Measurements from ENCODE around the gene ZMYM4. TPM values are rescaled to one million over a fixed set of nuclear protein-coding genes. Genes with fewer than 3 reads are reported as not detected.
"Not testable (repeated sequence)": the region's sequence is repeated elsewhere in the genome, so short reads cannot be mapped to it uniquely, and the experiment has no call there.

ZMYM4 gene
- total RNA-seq, 1 donor from 2014 or later: 14.9 TPM

DNA sequence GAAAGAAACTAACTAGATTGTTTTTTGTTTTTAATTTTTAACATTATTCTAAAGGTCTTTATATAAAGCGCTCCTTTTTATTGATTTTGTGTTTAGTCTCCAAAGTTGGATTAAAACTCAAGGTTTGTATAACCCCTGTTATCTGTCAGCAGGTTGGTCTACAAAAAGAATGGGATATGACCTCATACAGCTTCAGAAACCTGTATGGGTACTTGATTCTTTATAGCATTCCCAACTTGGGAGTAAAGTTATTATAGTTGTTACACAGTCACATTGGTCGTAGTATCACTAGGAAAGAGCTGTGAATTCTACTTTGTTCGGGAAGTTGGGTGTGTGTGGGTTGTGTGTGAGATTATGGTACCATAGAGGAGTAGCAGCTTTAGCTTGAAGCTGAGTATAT is 52.4 kb downstream of the ZMYM4 start:
- no peak for DNase-seq (ENCODE audit: low spot score)
- no peak for ATAC-seq

DNA sequence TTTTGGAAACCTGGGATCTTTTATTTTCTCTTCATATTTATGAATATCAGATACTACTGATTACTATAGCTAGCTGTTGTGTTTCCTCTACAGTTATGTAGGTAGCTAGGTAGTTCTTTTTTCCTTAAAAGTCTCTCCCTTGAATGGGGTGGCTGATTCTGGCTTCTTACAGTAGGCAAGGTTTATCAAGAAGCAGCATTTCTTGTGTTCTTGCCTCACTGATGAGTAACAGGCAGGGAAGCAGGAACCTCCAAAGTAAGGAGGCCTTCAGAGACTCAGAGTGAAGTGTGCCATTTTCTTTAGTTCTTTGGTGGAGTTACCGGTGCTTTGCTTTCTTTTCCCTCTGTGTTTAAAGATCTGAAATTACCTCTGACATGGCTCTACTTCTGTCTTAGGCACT is 56.0 kb downstream of the ZMYM4 start:
- DNase-seq (ENCODE audit: low spot score) (no peak), ATAC-seq (no peak)

DNA sequence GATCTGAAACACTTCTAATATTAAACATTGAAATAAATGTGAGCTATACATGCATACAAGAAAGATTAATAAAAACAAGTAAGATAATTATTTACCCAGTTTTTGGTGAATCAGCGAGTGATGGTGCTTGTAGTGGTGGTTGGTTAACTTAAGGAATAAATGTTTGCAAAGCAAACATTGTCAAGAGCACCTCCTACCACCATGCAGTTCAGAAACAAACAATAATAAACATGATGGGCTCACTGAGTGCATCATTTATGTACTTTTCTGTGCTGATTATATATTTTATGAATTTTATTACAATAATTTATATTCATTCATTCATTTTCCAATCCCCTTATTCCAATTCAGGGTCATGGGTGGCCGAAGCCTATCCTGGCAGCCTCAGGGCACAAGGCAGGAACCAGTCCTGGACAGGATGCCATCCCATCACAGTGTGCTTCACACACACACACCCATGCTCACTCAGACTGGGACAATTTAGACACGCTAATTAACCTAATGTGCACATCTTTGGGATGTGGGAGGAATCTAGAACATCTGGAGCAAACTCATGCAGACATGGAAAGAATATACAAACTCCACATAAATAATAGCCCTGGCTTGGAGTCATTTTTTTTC is 57.8 kb downstream of the ZMYM4 start:
- DNase-seq (ENCODE audit: low spot score) (no peak), ATAC-seq (no peak)

DNA sequence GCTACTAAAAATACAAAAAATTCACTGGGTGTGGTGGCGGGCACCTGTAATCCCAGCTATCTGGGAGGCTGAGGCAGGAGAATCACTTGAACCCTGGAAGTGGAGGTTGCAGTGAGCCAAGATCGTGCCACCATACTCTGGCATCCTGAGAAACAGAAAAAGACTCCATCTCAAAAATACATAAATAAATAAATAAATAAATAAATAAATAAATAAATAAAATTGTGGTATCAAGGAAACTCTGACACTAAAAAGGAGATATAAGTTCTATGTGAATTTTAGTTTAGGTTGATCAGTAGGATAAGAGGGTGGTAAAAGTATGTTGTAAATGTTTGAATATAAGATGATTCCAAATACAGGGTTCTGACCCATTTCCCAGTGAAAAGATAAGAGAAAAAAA is 63.1 kb downstream of the ZMYM4 start:
- not testable (repeated sequence) for DNase-seq (ENCODE audit: low spot score); ATAC-seq

DNA sequence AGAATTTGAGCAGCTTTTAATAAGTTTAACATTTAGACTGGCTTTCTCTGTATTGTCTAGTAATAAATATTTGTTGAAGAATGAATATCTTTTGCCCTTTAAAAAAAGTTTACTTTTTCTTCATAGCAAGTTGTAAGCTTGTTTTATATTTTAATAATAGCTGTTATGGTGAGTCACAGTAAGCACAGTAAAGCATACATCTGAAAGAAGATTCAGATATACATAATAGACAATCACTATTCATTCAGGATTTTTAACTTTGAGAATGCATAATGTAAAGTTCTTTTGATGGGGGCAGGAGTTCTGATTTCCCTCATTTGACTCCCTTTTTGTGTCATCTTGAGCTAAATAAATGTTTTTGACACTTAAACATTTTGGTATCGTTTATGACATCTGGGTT is 66.0 kb downstream of the ZMYM4 start:
- DNase-seq (ENCODE audit: low spot score) (no peak), ATAC-seq (no peak)

DNA sequence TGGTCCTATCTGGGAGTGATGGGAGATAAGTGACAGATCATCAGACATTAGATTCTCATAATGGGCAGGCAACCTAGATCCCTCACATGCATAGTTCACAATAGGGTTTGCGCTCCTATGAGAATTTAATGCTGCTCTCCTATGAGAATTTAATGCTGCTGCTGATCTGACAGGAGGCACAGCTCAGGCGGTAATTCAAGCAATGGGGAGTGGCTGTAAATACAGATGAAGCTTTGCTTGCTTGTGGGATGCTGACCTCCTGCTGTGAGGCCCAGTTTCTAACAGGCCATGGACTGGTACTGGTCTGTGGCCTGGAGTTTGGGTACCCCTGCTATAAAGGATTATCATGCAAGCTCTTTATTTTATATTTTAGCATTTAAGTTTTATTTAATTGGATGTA is 72.0 kb downstream of the ZMYM4 start:
- ATAC-seq (no peak), DNase-seq (ENCODE audit: low spot score) (no peak)

DNA sequence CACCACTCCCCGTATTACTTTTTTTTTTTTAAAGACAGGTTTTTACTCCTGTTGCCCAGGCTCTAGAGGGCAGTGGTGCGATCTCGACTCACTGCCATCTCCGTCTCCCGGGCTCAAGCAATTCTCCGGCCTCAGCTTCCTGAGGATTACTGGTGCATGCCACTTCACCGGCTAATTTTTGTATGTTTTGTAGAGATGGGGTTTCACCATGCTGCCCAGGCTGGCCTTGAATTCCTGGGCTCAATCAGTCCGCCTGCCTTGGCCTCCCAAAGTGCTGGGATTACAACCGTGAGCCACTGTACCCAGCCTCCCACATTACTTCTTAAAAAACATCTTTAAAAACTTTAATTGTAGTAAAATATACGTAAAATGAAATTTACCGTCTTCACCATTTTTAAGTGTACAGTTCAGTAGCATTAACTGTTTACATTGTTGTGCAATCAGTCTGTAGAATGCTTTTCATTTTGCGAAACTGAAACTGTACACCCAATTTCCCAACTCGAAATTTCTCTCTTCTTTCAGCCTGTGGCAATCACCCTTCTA is 77.0 kb downstream of the ZMYM4 start:
- DNase-seq (ENCODE audit: low spot score) (peak; percentile 64), ATAC-seq (peak; percentile 97)

DNA sequence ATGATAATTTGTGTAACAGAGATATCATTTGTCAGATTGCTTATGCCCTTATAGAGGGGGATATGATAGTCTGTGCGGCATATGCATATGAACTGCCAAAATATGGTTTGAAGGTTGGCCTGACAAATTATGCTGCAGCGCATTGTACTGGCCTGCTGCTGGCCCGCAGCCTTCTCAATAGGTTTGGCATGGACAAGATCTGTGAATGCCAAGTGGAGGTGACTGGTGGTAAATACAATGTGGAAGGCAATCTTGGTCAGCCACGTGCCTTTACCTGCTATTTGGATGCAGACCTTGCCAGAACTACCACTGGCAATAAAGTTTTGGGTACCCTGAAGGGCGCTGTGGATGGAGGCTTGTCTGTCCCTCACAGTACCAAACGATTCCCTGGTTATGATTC is 82.4 kb downstream of the ZMYM4 start:
- DNase-seq (ENCODE audit: low spot score): no peak
- peak; percentile 50 for ATAC-seq

DNA sequence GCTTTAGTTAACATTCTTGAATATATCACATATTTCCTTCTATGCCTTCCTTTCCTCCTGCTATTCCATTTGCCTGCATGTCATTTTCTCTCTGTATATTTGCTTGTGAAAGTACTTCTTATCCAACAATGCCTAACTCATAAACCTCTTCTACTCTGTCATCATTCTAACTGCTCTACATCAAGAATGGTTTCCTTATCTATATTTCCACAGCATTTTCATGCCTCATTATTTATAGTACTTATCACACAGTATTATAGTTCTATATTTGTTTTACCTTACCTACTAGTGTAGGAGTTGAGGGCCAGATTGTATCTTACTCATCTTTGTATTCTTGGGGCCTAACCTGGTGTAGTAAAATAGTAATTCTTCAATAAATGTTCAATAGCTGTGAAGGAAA is 91.5 kb downstream of the ZMYM4 start:
- ATAC-seq (no peak), DNase-seq (ENCODE audit: low spot score) (no peak)

DNA sequence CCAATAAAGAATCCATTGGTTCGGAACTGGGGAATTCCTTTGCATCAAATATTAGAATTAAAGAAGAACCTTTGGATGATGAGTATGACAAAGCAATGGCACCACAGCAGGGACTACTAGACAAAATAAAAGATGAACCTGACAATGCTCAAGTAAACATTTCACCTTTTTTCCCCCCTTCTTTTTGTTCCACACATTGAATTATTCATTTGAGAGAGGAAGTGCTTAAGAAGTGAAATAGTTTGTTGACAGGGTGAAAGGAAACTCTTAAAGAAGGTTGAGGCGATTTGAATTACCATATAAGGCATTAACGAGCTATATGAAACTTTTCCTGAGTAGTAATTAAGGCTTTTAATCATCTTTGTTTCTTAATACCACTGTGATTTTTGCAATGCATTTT is 93.1 kb downstream of the ZMYM4 start:
- ATAC-seq: no peak

DNA sequence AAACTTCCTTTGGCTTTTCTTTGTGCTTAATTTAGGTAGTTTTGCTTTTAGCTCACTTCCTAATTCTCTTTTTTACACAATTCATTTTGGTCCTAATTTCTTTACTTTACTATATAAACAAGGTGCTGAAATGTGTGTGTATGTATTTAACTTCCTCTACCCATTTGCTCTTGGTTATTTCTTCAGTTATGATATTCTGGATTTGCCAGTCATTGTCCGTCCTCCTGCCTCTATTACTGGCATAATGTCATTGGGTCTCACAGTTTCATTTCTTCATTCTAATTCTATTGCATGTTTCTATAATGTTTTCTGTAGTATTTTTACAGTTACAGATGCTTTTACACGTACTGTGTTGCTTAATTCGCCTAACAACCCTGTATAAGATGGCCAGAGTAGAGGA is 96.2 kb downstream of the ZMYM4 start:
- no peak for DNase-seq (ENCODE audit: low spot score)
- ATAC-seq: no peak

More for the DNA sequence above, 93.1 kb downstream of the ZMYM4 start:
- no peak for DNase-seq (ENCODE audit: low spot score)

DNA sequence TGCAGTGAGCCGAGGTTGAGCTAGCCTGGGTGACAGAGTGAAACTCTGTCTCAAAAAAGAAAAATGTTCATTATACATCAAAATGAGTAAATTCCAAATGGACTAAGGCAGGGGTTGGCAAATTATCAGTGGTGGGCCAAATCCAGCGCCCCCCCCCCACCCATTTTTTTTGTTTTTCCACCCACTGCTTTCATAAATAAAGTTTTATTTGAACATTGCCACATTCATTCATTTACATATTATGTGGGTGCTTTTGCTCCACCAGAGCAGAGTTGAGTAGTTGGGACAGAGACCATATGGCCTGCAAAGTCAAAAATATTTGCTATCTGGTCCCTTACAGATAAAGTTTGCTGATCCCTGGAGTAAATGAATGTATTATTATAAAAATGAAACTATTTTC is 99.4 kb downstream of the ZMYM4 start:
- no peak for ATAC-seq

DNA sequence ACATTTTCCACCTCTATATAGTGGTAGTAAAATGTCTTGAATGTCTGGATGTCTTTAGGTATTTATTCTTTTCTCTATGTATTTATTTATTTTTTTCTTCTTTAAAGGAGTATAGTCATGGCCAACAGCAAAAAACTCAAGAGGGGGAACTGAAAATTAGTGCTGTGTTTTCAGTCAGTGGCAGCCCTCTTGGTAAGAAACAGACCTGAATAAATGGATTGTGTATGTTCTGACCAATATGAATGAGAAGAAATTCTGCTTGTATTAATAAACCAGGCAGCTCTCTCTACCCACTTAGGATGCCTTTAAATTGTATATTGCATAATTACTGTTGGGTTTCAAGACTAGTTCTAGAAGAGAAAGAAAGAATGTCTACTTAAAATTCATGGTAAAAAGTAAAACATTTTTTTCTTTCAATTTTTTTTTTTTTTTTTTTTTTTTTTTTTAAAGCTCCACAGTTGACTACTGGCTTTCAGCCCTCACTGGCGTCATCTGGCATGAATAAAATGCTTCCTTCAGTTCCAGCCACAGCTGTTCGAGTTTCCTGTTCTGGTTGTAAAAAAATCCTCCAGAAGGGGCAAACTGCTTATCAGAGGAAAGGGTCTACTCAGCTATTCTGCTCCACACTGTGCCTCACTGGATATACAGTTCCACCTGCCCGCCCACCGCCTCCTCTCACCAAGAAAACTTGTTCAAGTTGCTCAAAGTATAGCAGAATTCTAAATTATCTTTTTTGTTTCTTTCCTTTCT is 101.6 kb downstream of the ZMYM4 start:
- ATAC-seq (peak; percentile 34), DNase-seq (ENCODE audit: low spot score) (no peak)

More for the DNA sequence above, 99.4 kb downstream of the ZMYM4 start:
- DNase-seq (ENCODE audit: low spot score): no peak

DNA sequence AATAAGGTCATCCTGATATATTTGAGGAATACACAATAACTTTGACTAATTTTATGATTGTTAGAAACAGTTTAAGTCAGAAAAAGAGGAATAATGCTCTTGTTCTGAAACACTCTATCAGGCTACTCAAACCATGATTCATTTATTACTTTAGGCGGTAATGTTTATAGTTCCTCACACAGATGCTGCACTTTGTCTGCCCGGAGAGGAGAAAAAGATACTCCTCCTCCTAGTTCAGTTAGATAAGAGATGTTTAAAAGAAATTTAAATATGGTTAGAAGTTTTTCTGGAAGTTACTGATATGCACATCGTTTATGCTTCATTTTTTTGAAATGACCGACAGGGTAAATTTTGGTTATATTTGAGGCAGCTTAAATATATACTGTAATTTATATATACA is 103.0 kb downstream of the ZMYM4 start:
- ATAC-seq: no peak
- DNase-seq (ENCODE audit: low spot score): no peak

DNA sequence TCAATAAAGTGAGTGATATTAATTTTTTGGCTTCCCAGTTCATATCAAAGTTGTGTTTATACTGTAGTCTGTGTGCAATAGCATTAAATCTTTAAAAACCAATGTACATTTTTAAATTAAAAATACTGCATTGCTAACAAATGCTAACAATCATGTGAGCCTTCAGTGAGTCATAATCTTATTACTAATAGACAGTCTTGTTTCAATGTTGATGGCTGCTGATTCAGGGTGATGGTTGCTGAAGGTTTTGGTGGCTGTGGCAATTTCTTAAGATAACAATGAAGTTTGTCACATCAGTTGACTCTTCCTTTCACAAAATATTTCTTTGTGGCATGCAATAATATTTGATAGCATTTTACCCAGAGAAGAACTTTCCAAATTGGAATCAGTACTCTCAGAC is 109.0 kb downstream of the ZMYM4 start:
- no peak for ATAC-seq

DNA sequence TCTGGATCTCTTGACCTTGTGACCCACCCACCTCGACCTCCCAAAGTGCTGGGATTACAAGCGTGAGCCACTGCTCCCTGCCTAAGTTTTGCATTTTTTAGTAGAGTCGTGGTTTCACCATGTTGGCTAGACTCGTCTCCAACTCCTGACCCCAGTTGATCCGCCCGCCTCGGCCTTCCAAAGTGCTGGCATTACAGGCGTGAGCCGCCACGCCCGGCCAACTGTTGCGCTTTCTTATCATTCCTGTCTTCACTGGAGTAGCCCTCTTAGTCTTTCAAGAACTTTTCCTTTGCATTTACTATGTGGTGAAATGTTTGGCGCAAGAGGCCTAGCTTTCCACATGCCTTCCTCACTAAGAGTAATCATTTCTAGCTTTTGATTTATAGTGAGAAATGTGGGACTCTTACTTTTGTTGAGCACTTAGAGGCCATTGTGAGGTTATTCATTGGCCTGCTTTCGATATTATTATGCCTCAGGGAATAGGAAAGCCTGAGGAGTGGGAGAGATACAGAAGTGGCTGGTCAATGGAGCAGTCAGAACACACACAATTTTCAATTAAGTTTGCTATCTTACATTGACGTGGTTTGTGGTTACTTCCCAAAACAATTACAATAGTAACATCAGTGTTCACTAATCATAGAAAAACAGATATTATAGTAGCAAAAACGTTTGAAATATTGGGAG is 111.0 kb downstream of the ZMYM4 start:
- ATAC-seq (no peak), DNase-seq (ENCODE audit: low spot score) (no peak)

More for the DNA sequence above, 109.0 kb downstream of the ZMYM4 start:
- DNase-seq (ENCODE audit: low spot score): no peak

DNA sequence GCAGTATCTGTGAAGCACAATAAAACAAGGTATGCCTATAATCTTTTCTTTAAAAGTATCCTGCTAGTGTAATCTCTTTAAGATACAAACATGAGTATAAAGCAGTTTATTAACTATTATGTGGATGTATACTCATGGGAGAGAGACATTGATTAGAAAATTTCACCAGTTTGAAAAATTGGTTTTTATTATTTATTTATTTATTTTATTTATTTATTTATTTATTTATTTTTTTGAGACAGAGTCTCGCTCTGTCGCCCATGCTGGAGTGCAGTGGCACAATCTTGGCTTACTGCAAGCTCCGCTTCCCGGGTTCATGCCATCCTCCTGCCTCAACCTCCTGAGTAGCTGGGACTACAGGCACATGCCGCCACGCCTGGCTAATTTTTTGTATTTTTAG is 111.6 kb downstream of the ZMYM4 start:
- ATAC-seq; DNase-seq (ENCODE audit: low spot score): not testable (repeated sequence)

DNA sequence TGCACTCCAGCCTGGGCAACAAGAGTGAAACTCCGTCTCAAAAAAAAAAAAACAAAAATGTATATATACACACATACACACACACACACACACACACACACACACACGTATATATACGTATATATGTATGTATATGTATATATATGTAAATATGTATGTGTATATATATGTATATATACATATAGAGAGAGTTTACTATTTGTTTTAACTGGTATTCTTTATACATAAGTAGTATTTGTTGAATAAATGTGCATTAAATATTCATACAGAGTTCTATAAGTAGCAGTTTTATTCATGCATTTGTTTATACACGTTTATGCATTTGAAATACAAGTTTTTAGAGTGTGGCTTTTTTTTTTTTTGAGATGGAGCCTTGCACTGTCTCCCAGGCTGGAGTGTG is 113.6 kb downstream of the ZMYM4 start:
- ATAC-seq (no peak), DNase-seq (ENCODE audit: low spot score) (no peak)

DNA sequence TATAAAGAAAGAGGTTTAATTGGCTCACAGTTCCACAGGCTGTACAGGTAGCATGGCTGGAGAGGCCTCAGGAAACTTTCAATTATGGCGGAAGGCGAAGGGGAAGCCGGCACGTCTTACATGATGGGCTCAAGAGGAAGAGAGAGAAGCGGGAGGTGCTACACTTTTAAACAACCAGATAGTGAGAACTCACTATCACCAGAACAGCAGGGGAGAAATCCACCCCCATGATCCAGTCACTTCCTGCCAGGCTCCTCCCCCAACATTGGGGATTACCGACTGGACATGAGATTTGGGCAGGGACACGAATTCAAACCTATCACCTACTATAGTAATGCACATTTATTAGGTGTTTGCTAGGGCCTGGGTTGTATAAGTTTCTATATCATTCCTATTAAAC is 117.8 kb downstream of the ZMYM4 start:
- DNase-seq (ENCODE audit: low spot score): no peak
- no peak for ATAC-seq

DNA sequence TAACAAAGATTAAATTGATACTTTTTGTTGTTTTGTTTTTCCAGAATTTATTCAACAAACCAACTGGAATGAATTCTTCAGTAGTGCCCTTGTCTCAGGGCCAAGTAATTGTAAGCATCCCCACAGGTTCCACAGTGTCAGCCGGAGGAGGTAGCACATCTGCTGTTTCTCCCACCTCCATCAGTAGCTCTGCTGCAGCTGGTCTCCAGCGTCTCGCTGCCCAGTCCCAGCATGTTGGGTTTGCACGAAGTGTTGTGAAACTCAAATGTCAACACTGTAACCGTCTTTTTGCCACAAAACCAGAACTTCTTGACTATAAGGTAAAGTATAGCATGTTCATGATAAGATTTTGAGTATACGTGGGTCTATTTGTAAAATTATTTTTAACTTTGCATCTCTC is 118.5 kb downstream of the ZMYM4 start:
- ATAC-seq (no peak), DNase-seq (ENCODE audit: low spot score) (no peak)

DNA sequence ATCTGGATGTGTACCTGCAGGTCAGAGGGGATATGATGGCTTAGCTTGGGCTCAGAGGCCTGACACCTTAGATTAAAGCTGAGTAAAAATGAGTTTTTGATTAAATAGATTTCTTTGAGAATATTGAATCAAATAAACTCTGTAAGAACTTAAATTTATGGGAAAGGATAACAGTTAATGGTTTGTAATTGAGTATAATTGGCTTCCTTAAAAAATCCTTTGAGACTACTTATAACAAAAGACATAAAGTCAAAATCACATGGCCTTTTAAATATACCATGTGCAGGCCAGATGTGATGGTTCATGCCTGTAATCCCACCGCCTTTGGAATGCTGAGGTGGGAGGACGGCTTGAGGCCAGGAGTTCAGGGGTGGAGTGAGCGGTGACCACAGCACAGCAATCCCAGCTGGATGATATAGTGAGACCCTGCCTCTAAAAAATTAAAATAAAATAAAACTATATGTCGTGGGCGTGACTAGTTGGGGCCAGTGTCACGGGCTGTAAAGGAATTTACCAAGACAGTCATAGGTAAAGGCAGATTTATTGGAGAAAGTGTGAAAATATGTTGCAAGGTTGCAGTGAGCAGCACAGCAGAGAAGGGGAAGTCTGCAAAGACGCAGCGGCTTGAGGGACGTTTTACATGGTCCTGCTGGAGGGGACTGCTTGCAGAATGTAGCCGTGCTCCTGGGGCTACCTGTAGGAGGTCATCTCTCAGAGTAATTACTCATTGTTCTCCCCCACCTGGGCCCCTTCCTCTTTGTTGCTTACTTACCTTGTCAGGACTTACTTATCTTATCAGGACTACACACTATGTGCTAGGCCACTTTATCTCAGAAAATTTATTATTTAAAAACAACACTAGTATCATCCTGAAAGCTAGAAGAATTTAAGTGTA is 122.3 kb downstream of the ZMYM4 start:
- DNase-seq (ENCODE audit: low spot score): no peak
- no peak for ATAC-seq

Data from left lobe of liver (tissue), 2 donors.